HG03103 (cell line): ENCODE results near the gene SLC16A2.

Source experiments
- ATAC-seq: cut with Tn5 transposase; IDR thresholded peaks from one replicate; pipeline ENCODE4 v1.9.1; 2021; ENCODE audit warnings: low read depth; ENCODE audit not compliant: unreplicated experiment

The SLC16A2 gene

GRCh38 chrX:74534569-74535038 is 113.3 kb downstream of the SLC16A2 start:
- ATAC-seq, result peak; percentile 34

GRCh38 chrX:74535086-74535407 is 113.8 kb downstream of the SLC16A2 start:
- no peak for ATAC-seq

GRCh38 chrX:74535408-74536151 is 114.3 kb downstream of the SLC16A2 start:
- no peak for ATAC-seq

GRCh38 chrX:74536152-74536831 is 115.0 kb downstream of the SLC16A2 start:
- no peak for ATAC-seq

- ATAC-seq, result no peak
Measured at GRCh38 chrX:74536832-74537371, 115.6 kb downstream of the SLC16A2 start.

GRCh38 chrX:74540635-74541249 is 119.4 kb downstream of the SLC16A2 start:
- ATAC-seq, result no peak

GRCh38 chrX:74545880-74546523 is 124.7 kb downstream of the SLC16A2 start:
- no peak for ATAC-seq

GRCh38 chrX:74546984-74547383 is 125.7 kb downstream of the SLC16A2 start:
- no peak for ATAC-seq

GRCh38 chrX:74550295-74550802 is 129.1 kb downstream of the SLC16A2 start:
- peak; percentile 79 for ATAC-seq

- ATAC-seq, result no peak
Measured at GRCh38 chrX:74551934-74552333, 130.6 kb downstream of the SLC16A2 start.

- ATAC-seq, result no peak
Measured at GRCh38 chrX:74557378-74557777, 136.1 kb downstream of the SLC16A2 start.

GRCh38 chrX:74578137-74578536 is 156.8 kb downstream of the SLC16A2 start:
- ATAC-seq, result no peak

- ATAC-seq, result no peak
Measured at GRCh38 chrX:74579597-74580198, 158.4 kb downstream of the SLC16A2 start.
